Neural cell (in vitro differentiated cells): Measurements from ENCODE around the gene LETM1. TPM values are rescaled to one million over a fixed set of nuclear protein-coding genes. Genes with fewer than 3 reads are reported as not detected.

Experiments used
- H2AFZ ChIP-seq: fragments of 200-600, 300-800 bp; sonication (generic), shearing (Covaris generic); 2 replicates; pipeline ENCODE4 v1.6.0; 2014; ENCODE audit warnings: low read depth, mild to moderate bottlenecking, antibody characterized with exemption, low read length, moderate library complexity
- H3F3A ChIP-seq: fragments of 200-600 bp; shearing (Covaris generic); 2 replicates; pipeline ENCODE4 v1.6.1; 2016; ENCODE audit warnings: mild to moderate bottlenecking, moderate library complexity, mixed read lengths, antibody characterized with exemption, low read length; ENCODE audit not compliant: insufficient read depth, poor library complexity, severe bottlenecking
- H3K27ac ChIP-seq: fragments of 200-600, 300-800 bp; sonication (generic), shearing (Covaris generic); 2 replicates; pipeline ENCODE4 v1.5.1; 2014; ENCODE audit warnings: mild to moderate bottlenecking, low read length, moderate library complexity
- H3K27me3 ChIP-seq: fragments of 300-800, 200-600 bp; sonication (generic), shearing (Covaris generic); 2 replicates; pipeline ENCODE4 v1.6.0; 2014; ENCODE audit warnings: mild to moderate bottlenecking, low read depth, low read length, moderate library complexity; ENCODE audit not compliant: insufficient read depth
- H3K36me3 ChIP-seq: fragments of 300-800, 200-600 bp; sonication (generic), shearing (Covaris generic); 2 replicates; pipeline ENCODE4 v1.5.1; 2014; ENCODE audit warnings: mild to moderate bottlenecking, antibody characterized with exemption, low read length, moderate library complexity; ENCODE audit not compliant: insufficient read depth
- H3K4me2 ChIP-seq: fragments of 300-800, 200-600 bp; sonication (generic), shearing (Covaris generic); 2 replicates; pipeline ENCODE4 v1.6.0; 2014; ENCODE audit warnings: mild to moderate bottlenecking, low read length
- H3K4me3 ChIP-seq: fragments of 300-800, 200-600 bp; sonication (generic), shearing (Covaris generic); 2 replicates; pipeline ENCODE4 v1.5.1; 2014; ENCODE audit warnings: mild to moderate bottlenecking, low read length, moderate library complexity
- H3K79me2 ChIP-seq: fragments of 200-600 bp; shearing (Covaris generic); replicated peaks from 2 replicates; pipeline ENCODE4 v1.6.0; 2014; ENCODE audit warnings: mild to moderate bottlenecking, low read length, moderate library complexity; ENCODE audit not compliant: insufficient read depth
- H3K9ac ChIP-seq: fragments of 300-800, 200-600 bp; sonication (generic), shearing (Covaris generic); 2 replicates; pipeline ENCODE4 v1.6.1; 2016; ENCODE audit warnings: mild to moderate bottlenecking, low read length, mixed read lengths
- H3K9me2 ChIP-seq: fragments of 200-600 bp; shearing (Covaris generic); 2 replicates; pipeline ENCODE4 v1.6.1; 2016; ENCODE audit warnings: mild to moderate bottlenecking, low read length, mixed read lengths; ENCODE audit not compliant: insufficient read depth
- H3K9me3 ChIP-seq: fragments of 200-600, 300-800 bp; sonication (generic), shearing (Covaris generic); 2 replicates; pipeline ENCODE4 v1.6.1; 2016; ENCODE audit warnings: mild to moderate bottlenecking, mixed run types, low read length, moderate library complexity, mixed read lengths
- H4K20me1 ChIP-seq: fragments of 200-600 bp; shearing (Covaris generic); 2 replicates; pipeline ENCODE4 v1.6.1; 2016; ENCODE audit warnings: mild to moderate bottlenecking, mixed run types; ENCODE audit not compliant: insufficient read depth
- CTCF ChIP-seq: fragments of 450-650 bp; IDR thresholded peaks from 2 replicates; pipeline ENCODE4 v1.5.1; 2014; ENCODE audit warnings: antibody characterized with exemption, mild to moderate bottlenecking, moderate library complexity; ENCODE audit not compliant: poor library complexity, severe bottlenecking
- EP300 ChIP-seq: fragments of 450-650 bp; conservative IDR thresholded peaks from 2 replicates; pipeline ENCODE4 v1.6.1; 2014; ENCODE audit warnings: antibody characterized with exemption, mild to moderate bottlenecking, moderate library complexity; ENCODE audit not compliant: poor library complexity, severe bottlenecking
- EZH2 ChIP-seq: fragments of 200-600, 300-800 bp; shearing (Covaris generic), sonication (generic); IDR thresholded peaks from 2 replicates; pipeline ENCODE4 v1.6.1; 2014; ENCODE audit warnings: antibody characterized with exemption, low read length, borderline replicate concordance, mild to moderate bottlenecking; ENCODE audit not compliant: insufficient read depth, poor library complexity, severe bottlenecking
- MXI1 ChIP-seq: fragments of 450-650 bp; conservative IDR thresholded peaks from 2 replicates; pipeline ENCODE4 v1.6.1; 2014; ENCODE audit warnings: antibody characterized with exemption, mild to moderate bottlenecking; ENCODE audit not compliant: poor library complexity, severe bottlenecking
- POLR2AphosphoS5 ChIP-seq: IDR thresholded peaks from 2 replicates; pipeline ENCODE4 v1.6.1; 2012
- RAD21 ChIP-seq: fragments of 450-650 bp; conservative IDR thresholded peaks from 2 replicates; pipeline ENCODE4 v1.6.1; 2014; ENCODE audit warnings: antibody characterized with exemption, mild to moderate bottlenecking, moderate library complexity
- SMC3 ChIP-seq: fragments of 450-650 bp; conservative IDR thresholded peaks from 2 replicates; pipeline ENCODE4 v1.6.1; 2014; ENCODE audit warnings: antibody characterized with exemption, mild to moderate bottlenecking, moderate library complexity; ENCODE audit not compliant: poor library complexity
- TAF1 ChIP-seq: IDR thresholded peaks from 2 replicates; pipeline ENCODE4 v1.6.1; 2012; ENCODE audit warnings: low read depth
- polyA plus RNA-seq: library from polyadenylated mRNA; depleted of rRNA; stranded (reverse); fragments of >200 nt; gene quantifications from 2 replicates; pipeline ENCODE4 v1.2.3, GENCODE V29; 2014
- TF ChIP-seq, protein P1 (sequence below): IDR thresholded peaks from 2 replicates; pipeline ENCODE4 v1.6.1; 2012; ENCODE audit warnings: borderline replicate concordance

Gene LETM1
- polyA plus RNA-seq, 1 donor from 2014 or later = 38.9 TPM

- no peak overlapping the region for H2AFZ ChIP-seq
- H3F3A ChIP-seq = no peaks in the 10 kb centered on the region
- H3K9ac ChIP-seq = no peak overlapping the region
- H3K27me3 ChIP-seq = peaks cover 21% of the 10 kb centered on the region
- H3K79me2 ChIP-seq = no peaks in the 10 kb centered on the region
- H3K4me3 ChIP-seq = no peak overlapping the region
- no peaks in the 10 kb centered on the region for H3K9me2 ChIP-seq
- TF ChIP-seq EZH2 (no peak), EP300 (no peak), TAF1 (no peak), CTCF (no peak), POLR2AphosphoS5 (no peak), MXI1 (no peak), RAD21 (no peak), SMC3 (no peak)
- TF ChIP-seq, protein P1, sequence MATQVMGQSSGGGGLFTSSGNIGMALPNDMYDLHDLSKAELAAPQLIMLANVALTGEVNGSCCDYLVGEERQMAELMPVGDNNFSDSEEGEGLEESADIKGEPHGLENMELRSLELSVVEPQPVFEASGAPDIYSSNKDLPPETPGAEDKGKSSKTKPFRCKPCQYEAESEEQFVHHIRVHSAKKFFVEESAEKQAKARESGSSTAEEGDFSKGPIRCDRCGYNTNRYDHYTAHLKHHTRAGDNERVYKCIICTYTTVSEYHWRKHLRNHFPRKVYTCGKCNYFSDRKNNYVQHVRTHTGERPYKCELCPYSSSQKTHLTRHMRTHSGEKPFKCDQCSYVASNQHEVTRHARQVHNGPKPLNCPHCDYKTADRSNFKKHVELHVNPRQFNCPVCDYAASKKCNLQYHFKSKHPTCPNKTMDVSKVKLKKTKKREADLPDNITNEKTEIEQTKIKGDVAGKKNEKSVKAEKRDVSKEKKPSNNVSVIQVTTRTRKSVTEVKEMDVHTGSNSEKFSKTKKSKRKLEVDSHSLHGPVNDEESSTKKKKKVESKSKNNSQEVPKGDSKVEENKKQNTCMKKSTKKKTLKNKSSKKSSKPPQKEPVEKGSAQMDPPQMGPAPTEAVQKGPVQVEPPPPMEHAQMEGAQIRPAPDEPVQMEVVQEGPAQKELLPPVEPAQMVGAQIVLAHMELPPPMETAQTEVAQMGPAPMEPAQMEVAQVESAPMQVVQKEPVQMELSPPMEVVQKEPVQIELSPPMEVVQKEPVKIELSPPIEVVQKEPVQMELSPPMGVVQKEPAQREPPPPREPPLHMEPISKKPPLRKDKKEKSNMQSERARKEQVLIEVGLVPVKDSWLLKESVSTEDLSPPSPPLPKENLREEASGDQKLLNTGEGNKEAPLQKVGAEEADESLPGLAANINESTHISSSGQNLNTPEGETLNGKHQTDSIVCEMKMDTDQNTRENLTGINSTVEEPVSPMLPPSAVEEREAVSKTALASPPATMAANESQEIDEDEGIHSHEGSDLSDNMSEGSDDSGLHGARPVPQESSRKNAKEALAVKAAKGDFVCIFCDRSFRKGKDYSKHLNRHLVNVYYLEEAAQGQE = no peak
- H4K20me1 ChIP-seq = no peaks in the 10 kb centered on the region
- no peak overlapping the region for H3K27ac ChIP-seq
- no peaks in the 10 kb centered on the region for H3K9me3 ChIP-seq
- no peaks in the 10 kb centered on the region for H3K36me3 ChIP-seq
- H3K4me2 ChIP-seq = no peak overlapping the region
Observed at GRCh38 chr4:1770791-1771231, 85.1 kb downstream of the LETM1 start.

GRCh38 chr4:1770245-1770644 lies 85.7 kb downstream of the LETM1 start:
- no peaks in the 10 kb centered on the region for H4K20me1 ChIP-seq
- no peak overlapping the region for H2AFZ ChIP-seq
- no peak overlapping the region for H3K4me3 ChIP-seq
- H3K9me3 ChIP-seq = no peaks in the 10 kb centered on the region
- H3K79me2 ChIP-seq = no peaks in the 10 kb centered on the region
- no peak overlapping the region for H3K4me2 ChIP-seq
- H3F3A ChIP-seq = no peaks in the 10 kb centered on the region
- no peaks in the 10 kb centered on the region for H3K36me3 ChIP-seq
- no peak overlapping the region for H3K27ac ChIP-seq
- H3K27me3 ChIP-seq = peaks cover 21% of the 10 kb centered on the region
- no peak overlapping the region for H3K9ac ChIP-seq
- H3K9me2 ChIP-seq = no peaks in the 10 kb centered on the region
- TF ChIP-seq EZH2 (no peak), TAF1 (no peak)
- TF ChIP-seq, protein P1 = no peak
